Endothelial cell of umbilical vein (primary cell): ENCODE data around the gene TPO. TPM values are rescaled to one million over a fixed set of nuclear protein-coding genes. Genes with fewer than 3 reads are reported as not detected.

Source experiments
- BruUV-seq: library from RNA; stranded (reverse); fragments of 400-500 nt; replicated peaks from 2 replicates; lab custom pipeline; 2021; lab: Mats Ljungman, UMichigan
- CTCF ChIA-PET: fragments of 300-600, 350-600 bp; sonication (Branson Sonifier 250); formaldehyde crosslinking; loops from one replicate; lab custom pipeline; 2021; ENCODE audit warnings: antibody characterized with exemption, inconsistent platforms; lab: Charles Lee
- POLR2A ChIA-PET: fragments of 300-600, 350-600 bp; sonication (Branson Sonifier 250); formaldehyde crosslinking; loops from one replicate; lab custom pipeline; 2021; ENCODE audit warnings: antibody characterized with exemption, inconsistent platforms; lab: Charles Lee
- DNase-seq: peaks from one replicate; pipeline ENCODE4 v3.0.0-alpha.2; 2011; ENCODE audit warnings: low read depth, low spot score
- FAIRE-seq: peaks from 2 replicates; lab custom pipeline; 2011; peaks lifted over from hg19 to GRCh38; lab: Jason Lieb, UNC
- H2AFZ ChIP-seq: 2 replicates; pipeline ENCODE4 v1.6.0; 2012; ENCODE audit warnings: low read depth, low read length, control low read depth, inconsistent platforms
- H3K27ac ChIP-seq: 2 replicates; pipeline ENCODE4 v1.5.1; 2011; ENCODE audit warnings: low read depth, mild to moderate bottlenecking, control low read depth, low read length, moderate library complexity; ENCODE audit not compliant: insufficient read depth
- H3K27me3 ChIP-seq, 2 experiments: 2 replicates each; pipeline versions ENCODE4 v1.6.0 to v1.6.1; 2011; ENCODE audit warnings: low read length in 2 of 2, mixed read lengths in 1 of 2; ENCODE audit not compliant: control insufficient read depth in 2 of 2, insufficient read depth in 2 of 2
- H3K36me3 ChIP-seq, 2 experiments: 2 replicates in 1 of 2; 3 replicates in 1 of 2; pipeline ENCODE4 v1.5.1; 2011; ENCODE audit warnings: low read length in 2 of 2, mild to moderate bottlenecking in 1 of 2, moderate library complexity in 1 of 2; ENCODE audit not compliant: control insufficient read depth in 2 of 2, insufficient read depth in 2 of 2; ENCODE audit errors: extremely low read depth in 1 of 2
- H3K4me1 ChIP-seq: 3 replicates; pipeline ENCODE4 v1.5.1; 2011; ENCODE audit warnings: mild to moderate bottlenecking, low read length; ENCODE audit not compliant: control insufficient read depth, insufficient read depth; ENCODE audit errors: extremely low read depth
- H3K4me2 ChIP-seq: 2 replicates; pipeline ENCODE4 v1.6.1; 2011; ENCODE audit warnings: low read length, control low read depth, mixed read lengths; ENCODE audit not compliant: insufficient read depth
- H3K4me3 ChIP-seq, 3 experiments: fragments of 200-600 bp in 1 of 3; sonication (generic), shearing (Covaris generic) in 1 of 3; replicated peaks in 1 of 3; 2 replicates each; pipeline ENCODE4 v1.5.1; 2011 to 2016; ENCODE audit warnings: control low read depth in 3 of 3, low read length in 3 of 3, mild to moderate bottlenecking in 2 of 3, inconsistent platforms in 1 of 3, low read depth in 1 of 3, moderate library complexity in 1 of 3; ENCODE audit not compliant: insufficient read depth in 1 of 3
- H3K79me2 ChIP-seq: 2 replicates; pipeline ENCODE4 v1.6.0; 2012; ENCODE audit warnings: low read length, inconsistent platforms; ENCODE audit not compliant: control insufficient read depth, insufficient read depth
- H3K9ac ChIP-seq: replicated peaks from 2 replicates; pipeline ENCODE3; 2011; ENCODE audit warnings: low read length, control low read depth; ENCODE audit not compliant: insufficient read depth; ENCODE audit errors: extremely low read depth
- H3K9me1 ChIP-seq: replicated peaks from 3 replicates; pipeline ENCODE4 v1.6.0; 2011; ENCODE audit warnings: mild to moderate bottlenecking, low read length; ENCODE audit not compliant: control insufficient read depth, insufficient read depth; ENCODE audit errors: extremely low read depth
- H3K9me3 ChIP-seq: replicated peaks from 2 replicates; pipeline ENCODE4 v1.5.1; 2012; ENCODE audit warnings: low read length, inconsistent platforms; ENCODE audit not compliant: control insufficient read depth, insufficient read depth
- H4K20me1 ChIP-seq: replicated peaks from 2 replicates; pipeline ENCODE3; 2011; ENCODE audit warnings: mild to moderate bottlenecking, low read length; ENCODE audit not compliant: control insufficient read depth, insufficient read depth; ENCODE audit errors: extremely low read depth
- EZH2 ChIP-seq: IDR thresholded peaks from 2 replicates; pipeline ENCODE4 v1.6.1; 2012; ENCODE audit warnings: borderline replicate concordance, low read depth, mild to moderate bottlenecking, moderate library complexity, low read length, inconsistent platforms; ENCODE audit not compliant: severe bottlenecking
- FOS ChIP-seq: IDR thresholded peaks from 2 replicates; pipeline ENCODE4 v1.6.1; 2011; ENCODE audit warnings: mild to moderate bottlenecking, low read length, moderate library complexity, borderline replicate concordance; ENCODE audit not compliant: insufficient read depth
- GATA2 ChIP-seq: IDR thresholded peaks from 2 replicates; pipeline ENCODE4 v1.7.0; 2011; ENCODE audit warnings: low read depth, mild to moderate bottlenecking, moderate library complexity, mixed read lengths, low read length; ENCODE audit not compliant: insufficient read length, insufficient read depth
- JUN ChIP-seq: IDR thresholded peaks from 2 replicates; pipeline ENCODE4 v1.6.1; 2011; ENCODE audit warnings: borderline replicate concordance, low read depth; ENCODE audit not compliant: insufficient read length, insufficient read depth
- MYC ChIP-seq: IDR thresholded peaks from one replicate; pipeline ENCODE4 v1.6.1; 2011; ENCODE audit warnings: mild to moderate bottlenecking, low read depth, low read length
- POLR2A ChIP-seq: IDR thresholded peaks from 2 replicates; pipeline ENCODE4 v1.6.1; 2012; ENCODE audit warnings: low read depth, mild to moderate bottlenecking, control low read depth, low read length
- POLR2AphosphoS5 ChIP-seq: IDR thresholded peaks from 2 replicates; pipeline ENCODE4 v1.6.1; 2012; ENCODE audit warnings: low read depth, mild to moderate bottlenecking, control low read depth, low read length, moderate library complexity; ENCODE audit not compliant: insufficient read depth
- dilution Hi-C: fragments of 300-500 bp; cut with MboI; formaldehyde crosslinking; loops from one replicate; pipeline ENCODE4 v1.15.0; 2019; ENCODE audit warnings: low sequenced_read_pairs; ENCODE audit not compliant: extremely low pct_ligation_motif_present
- intact Hi-C: fragments of 100-400 bp; cut with micrococcal nuclease; formaldehyde crosslinking; loops from one replicate; pipeline ENCODE4 v1.10.0; 2022
- polyA plus RNA-seq, 4 experiments: library from polyadenylated mRNA; depleted of rRNA in 3 of 4; stranded (reverse) in 3 of 4; unstranded in 1 of 4; fragments of >200 nt; gene quantifications; 2 replicates each; pipeline versions ENCODE4 v1.2.1 to v1.2.3, GENCODE V29; 2011 to 2012; ENCODE audit warnings: missing spikeins in 1 of 4
- total RNA-seq: library from RNA; stranded (reverse); gene quantifications from 2 replicates; pipeline ENCODE4 v1.2.3, GENCODE V29; 2021
- TF ChIP-seq, protein P1 (sequence below): IDR thresholded peaks from 2 replicates; pipeline ENCODE4 v1.6.1; 2011; ENCODE audit not compliant: insufficient read depth, insufficient read length
- TF ChIP-seq, protein P2 (sequence below), 2 donors: IDR thresholded peaks; 1 replicate in 1 of 2; 2 replicates in 1 of 2; pipeline ENCODE4 v1.5.1; 2011; ENCODE audit warnings: low read length in 2 of 2, mild to moderate bottlenecking in 2 of 2, moderate library complexity in 2 of 2, control low read depth in 1 of 2, inconsistent platforms in 1 of 2, low read depth in 1 of 2; ENCODE audit not compliant: insufficient read depth in 1 of 2; ENCODE audit errors: extremely low read depth in 1 of 2

Gene TPO
- total and polyA plus RNA-seq, 2 donors (not counting 3 experiments of a cell fraction or from before 2014, with no cell fraction given): not detected

DNA sequence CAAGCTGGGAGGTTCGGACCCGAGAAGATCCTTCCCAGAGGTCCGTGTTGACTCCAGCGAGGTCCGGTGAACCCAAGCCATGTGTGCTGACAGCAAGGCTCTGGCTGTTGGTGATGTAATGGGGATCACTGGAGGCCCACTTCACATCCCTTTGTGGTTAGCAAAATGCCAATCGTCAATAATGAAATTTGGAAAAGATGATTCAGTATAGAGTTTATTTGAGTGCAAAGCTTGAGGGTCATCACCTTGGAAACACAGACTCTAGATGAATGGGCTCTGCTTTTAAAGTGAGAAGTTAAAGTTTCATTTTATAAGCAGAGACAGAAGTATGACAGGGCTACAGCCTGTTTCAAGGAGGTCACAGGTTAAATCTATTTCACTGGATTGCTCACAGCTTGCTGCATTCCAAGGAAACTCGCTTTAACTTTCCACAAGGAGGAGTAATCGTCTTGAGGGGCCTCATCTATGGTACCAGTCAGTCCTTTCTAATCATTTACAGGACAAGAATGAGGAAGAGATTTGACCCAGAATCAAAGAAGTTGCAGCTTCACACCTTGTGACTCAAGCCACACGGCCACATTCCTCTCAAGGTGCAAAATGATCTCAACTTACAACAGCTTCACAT, 140.5 kb downstream of the TPO start:
- H3K27ac ChIP-seq: no peak overlapping the region

More for the DNA sequence above, 140.5 kb downstream of the TPO start:
- Histone ChIP-seq H2AFZ (no peak overlapping the region), H3K4me2 (no peak overlapping the region), H3K79me2 (no peaks in the 10 kb centered on the region), H4K20me1 (no peaks in the 10 kb centered on the region), H3K27me3 (no peaks in the 10 kb centered on the region), H3K36me3 (no peaks in the 10 kb centered on the region), H3K9ac (no peak overlapping the region), H3K4me1 (no peaks in the 10 kb centered on the region), H3K9me1 (no peaks in the 10 kb centered on the region), H3K9me3 (no peaks in the 10 kb centered on the region), H3K4me3 (no peak overlapping the region)
- ChIA-PET CTCF (interaction anchor here (0.7 to 1.7 kb wide), 6 partner anchors 9 to 266 kb away, joined by 3 to 7 read pairs (median 4); no protein-coding TSS in a partner anchor), POLR2A (no interaction called here)
- intact Hi-C loops (loop anchor here (10.0 kb wide), 1 partner anchor 599 kb away; the partner anchor contains the start of gene SNTG2), dilution Hi-C loops (no loop called here)
- TF ChIP-seq POLR2AphosphoS5 (no peak), JUN (no peak), GATA2 (no peak), MYC (no peak), POLR2A (no peak), EZH2 (no peak), FOS (no peak)
- TF ChIP-seq, protein P1, sequence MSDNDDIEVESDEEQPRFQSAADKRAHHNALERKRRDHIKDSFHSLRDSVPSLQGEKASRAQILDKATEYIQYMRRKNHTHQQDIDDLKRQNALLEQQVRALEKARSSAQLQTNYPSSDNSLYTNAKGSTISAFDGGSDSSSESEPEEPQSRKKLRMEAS: no peak
- TF ChIP-seq, protein P2, sequence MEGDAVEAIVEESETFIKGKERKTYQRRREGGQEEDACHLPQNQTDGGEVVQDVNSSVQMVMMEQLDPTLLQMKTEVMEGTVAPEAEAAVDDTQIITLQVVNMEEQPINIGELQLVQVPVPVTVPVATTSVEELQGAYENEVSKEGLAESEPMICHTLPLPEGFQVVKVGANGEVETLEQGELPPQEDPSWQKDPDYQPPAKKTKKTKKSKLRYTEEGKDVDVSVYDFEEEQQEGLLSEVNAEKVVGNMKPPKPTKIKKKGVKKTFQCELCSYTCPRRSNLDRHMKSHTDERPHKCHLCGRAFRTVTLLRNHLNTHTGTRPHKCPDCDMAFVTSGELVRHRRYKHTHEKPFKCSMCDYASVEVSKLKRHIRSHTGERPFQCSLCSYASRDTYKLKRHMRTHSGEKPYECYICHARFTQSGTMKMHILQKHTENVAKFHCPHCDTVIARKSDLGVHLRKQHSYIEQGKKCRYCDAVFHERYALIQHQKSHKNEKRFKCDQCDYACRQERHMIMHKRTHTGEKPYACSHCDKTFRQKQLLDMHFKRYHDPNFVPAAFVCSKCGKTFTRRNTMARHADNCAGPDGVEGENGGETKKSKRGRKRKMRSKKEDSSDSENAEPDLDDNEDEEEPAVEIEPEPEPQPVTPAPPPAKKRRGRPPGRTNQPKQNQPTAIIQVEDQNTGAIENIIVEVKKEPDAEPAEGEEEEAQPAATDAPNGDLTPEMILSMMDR (IDR thresholded peaks at IDR 0.05; ENCODE audit: extremely low read depth in 1 of 2, insufficient read depth in 1 of 2, low read depth in 1 of 2, low read length in 2 of 2): no peak
- DNase-seq (no peak), FAIRE-seq (no peak)
- BruUV-seq: no TSS peak
